ENCODE results near the gene BNC1.

Gene BNC1

GRCh38 chr15:83320844-83321243 lies 36.4 kb upstream of the BNC1 start:
- no peak for DNase-seq (ENCODE audit: extremely low read depth, low read depth)
- TF ChIP-seq, protein P1, sequence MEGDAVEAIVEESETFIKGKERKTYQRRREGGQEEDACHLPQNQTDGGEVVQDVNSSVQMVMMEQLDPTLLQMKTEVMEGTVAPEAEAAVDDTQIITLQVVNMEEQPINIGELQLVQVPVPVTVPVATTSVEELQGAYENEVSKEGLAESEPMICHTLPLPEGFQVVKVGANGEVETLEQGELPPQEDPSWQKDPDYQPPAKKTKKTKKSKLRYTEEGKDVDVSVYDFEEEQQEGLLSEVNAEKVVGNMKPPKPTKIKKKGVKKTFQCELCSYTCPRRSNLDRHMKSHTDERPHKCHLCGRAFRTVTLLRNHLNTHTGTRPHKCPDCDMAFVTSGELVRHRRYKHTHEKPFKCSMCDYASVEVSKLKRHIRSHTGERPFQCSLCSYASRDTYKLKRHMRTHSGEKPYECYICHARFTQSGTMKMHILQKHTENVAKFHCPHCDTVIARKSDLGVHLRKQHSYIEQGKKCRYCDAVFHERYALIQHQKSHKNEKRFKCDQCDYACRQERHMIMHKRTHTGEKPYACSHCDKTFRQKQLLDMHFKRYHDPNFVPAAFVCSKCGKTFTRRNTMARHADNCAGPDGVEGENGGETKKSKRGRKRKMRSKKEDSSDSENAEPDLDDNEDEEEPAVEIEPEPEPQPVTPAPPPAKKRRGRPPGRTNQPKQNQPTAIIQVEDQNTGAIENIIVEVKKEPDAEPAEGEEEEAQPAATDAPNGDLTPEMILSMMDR (IDR thresholded peaks at IDR 0.05; ENCODE audit: low read depth, low read length) = no peak

DNA sequence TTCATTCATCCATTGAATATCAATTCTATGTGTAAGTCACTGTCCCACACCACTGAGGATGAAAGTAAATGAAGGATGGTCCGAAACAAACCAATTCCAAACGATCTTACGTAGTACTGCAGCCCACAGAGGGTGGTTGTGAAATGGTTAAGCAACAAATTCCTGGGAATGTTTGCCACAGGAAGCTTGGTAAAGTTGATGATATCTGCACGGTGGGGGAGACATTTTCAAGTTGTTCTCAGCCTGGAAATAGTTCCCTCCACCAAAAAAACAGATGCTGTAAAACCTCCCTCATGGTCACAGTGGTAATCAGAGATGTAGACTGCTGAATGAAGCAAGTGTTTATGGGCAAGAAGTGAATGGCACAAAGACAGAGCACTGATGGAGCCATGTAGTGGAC lies 35.9 kb upstream of the BNC1 start:
- TF ChIP-seq, protein P1 (IDR thresholded peaks at IDR 0.05; ENCODE audit: low read depth, low read length) = no peak
- DNase-seq (ENCODE audit: extremely low read depth, low read depth) = no peak

DNA sequence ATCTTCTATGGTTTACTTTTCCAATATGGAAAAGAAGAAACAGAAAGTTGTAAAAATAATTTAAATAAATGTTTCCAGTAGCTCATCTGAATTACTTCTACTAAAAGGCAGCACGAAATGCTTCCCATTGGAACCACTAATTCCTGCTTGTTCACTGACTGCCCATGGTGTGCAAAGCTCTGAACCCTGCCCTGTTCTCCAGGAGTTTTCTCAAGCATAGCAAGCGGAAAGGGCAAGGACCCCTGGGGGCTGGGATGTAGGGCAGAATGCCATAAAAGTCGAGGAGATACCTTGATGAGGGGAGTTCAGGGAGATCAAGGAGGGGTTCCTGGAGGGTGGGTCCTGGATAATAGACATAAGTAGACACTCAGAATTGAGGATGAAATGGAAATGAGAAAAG lies 35.3 kb upstream of the BNC1 start:
- DNase-seq (ENCODE audit: extremely low read depth, low read depth) = no peak
- TF ChIP-seq, protein P1 (IDR thresholded peaks at IDR 0.05; ENCODE audit: low read depth, low read length) = no peak

DNA sequence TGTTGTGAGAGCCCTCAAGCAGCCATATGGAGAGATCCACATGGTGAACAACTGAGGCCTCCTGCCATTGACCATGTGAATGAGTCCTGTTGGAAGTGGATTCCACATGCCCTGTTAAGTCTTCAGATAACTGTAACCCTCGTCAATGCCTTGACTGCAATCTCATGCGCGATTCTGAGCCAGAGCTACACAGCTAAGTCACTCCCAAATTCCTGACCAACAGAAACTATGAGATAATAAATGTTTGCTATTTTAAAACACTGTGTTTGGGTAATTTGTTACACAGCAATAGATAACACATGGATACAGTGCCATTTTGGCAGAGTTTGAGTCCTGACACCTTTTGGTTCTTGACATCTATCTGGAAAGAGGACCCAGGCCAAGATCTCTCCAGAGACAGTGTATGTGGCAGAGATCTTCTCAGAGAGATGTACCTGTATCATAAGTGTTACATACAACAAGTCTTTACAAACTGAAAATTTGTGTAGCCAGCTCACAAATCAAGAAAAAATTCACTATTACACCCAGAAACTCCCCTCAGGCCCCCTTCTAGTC lies 34.5 kb upstream of the BNC1 start:
- TF ChIP-seq, protein P1 (IDR thresholded peaks at IDR 0.05; ENCODE audit: low read depth, low read length) = no peak
- DNase-seq (ENCODE audit: extremely low read depth, low read depth) = no peak

DNA sequence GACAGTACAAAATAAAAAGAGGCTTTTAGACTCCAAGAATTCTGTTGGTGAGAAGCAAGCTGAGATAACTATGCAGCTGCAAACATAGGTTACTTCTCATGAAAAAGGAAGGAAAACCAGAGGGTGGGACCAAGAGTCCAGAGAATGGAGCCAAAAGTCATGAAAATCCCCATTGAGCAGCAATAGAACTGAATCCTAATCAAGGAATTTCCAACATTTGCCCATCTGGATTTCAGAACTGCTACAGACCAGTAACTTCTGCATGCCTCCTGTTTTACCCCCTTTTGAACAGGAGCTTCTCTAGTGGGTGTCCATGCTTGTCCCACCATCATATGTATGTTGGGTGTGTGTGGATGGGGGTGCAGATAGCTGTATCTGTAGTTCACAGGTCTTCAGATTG lies 33.6 kb upstream of the BNC1 start:
- DNase-seq (ENCODE audit: extremely low read depth, low read depth) = no peak
- TF ChIP-seq, protein P1 (IDR thresholded peaks at IDR 0.05; ENCODE audit: low read depth, low read length) = no peak

DNA sequence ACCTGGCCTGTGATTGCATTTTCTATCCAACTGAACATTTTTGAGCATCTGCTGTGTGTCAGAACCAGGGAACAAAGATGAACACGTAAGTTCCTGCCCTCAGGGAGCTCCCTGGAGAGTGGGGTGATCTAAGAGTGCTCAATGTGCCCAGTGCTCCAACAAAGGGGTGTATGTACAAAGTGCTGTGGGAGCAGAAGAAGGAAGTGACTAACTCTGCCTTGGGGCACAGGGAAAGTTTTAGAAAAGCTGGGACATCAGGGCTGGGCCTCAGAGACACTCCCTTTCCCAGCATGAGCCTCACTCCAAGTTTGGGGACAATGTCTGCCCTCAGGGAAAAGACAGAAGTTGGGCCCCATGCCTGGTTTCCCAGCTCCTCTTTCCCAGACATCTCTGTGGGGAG lies 27.6 kb upstream of the BNC1 start:
- TF ChIP-seq, protein P1 (IDR thresholded peaks at IDR 0.05; ENCODE audit: low read depth, low read length) = no peak

DNA sequence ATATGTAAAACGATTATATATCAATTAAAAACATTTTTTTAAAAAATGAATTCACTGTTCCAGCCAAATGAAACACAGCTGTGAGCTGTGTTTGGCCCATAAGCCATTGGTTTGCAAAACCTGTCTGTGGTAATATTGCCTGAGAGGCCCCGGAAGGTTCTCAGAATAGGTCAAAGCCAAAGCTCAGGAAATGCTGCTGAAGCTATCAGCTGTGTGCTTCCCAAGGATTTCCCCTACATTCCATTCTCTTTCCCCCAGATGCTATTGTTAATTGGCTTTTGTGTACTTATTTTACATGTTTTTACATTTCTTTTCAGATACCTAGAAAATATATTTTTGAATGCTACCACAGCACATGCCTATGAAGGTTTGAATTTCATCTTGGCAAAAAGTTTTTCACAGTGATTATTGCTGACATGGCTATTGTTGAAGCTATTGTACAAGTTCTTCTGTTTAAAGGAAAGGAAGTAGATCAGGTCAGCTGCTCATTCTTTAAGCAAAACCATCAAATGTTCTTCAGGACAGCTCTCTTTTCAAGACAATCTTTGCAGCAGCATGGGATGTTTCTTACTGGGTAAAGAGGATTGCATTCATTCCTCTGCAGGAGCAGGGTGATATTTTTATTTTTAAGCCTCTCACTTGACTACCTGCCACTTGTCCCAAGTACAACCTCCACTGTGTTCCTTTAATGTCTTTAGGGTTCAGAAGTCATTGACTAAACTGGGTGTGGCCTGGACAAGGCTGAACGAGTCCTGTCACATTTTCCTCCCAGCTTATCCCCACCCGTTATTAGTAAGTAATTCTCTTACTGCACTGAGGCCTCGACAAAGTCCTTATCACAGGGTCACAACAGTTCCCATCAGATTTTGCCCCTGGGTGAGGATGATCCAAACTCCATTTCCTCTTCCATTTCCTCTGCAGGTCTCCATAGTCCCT lies 26.3 kb upstream of the BNC1 start:
- DNase-seq (ENCODE audit: extremely low read depth, low read depth) = no peak

More for the DNA sequence above, 27.6 kb upstream of the BNC1 start:
- no peak for DNase-seq (ENCODE audit: extremely low read depth, low read depth)

More for the DNA sequence above, 26.3 kb upstream of the BNC1 start:
- TF ChIP-seq, protein P1 (IDR thresholded peaks at IDR 0.05; ENCODE audit: low read depth, low read length) = no peak

All from AG09319 (cell line).